ENCODE results near the gene PCDHA9.

Gene PCDHA9

GRCh38 chr5:140881889-140882590, 33.9 kb downstream of the PCDHA9 start, which contains the start of gene PCDHA13:
Gene PCDHA13 (plus strand): TSS chr5:140882124. CDS start chr5:140882269, 145 bp downstream.
- DNase-seq: no peak

GRCh38 chr5:140882591-140882899, 34.4 kb downstream of the PCDHA9 start:
- DNase-seq: no peak

- DNase-seq: no peak
Observed at GRCh38 chr5:140883373-140883772, 35.2 kb downstream of the PCDHA9 start.

GRCh38 chr5:140883927-140884697, 35.9 kb downstream of the PCDHA9 start:
- no peak for DNase-seq

All from NCI-H1417 treated with DMSO at 0.1 percent for 48 hours (cell line).